Measurements from ENCODE around the gene PIGV.

PIGV gene

DNA sequence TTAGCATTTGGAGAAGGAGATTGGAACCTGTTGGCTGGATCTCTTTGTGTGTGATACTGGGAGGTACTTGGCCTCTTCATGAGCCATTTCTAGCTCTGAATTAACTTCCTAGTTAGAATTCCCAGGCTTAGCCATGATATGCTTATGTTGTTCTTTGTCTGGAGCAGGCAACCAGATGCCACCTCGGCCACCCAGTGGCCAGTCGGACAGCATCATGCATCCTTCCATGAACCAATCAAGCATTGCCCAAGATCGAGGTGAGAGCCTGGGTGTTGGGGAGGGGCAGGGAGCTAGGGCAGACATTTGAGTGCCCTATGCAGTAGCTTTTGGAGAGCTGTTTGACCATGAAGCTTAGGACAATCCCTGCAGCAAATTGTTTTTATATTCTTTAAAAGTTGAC is 26.5 kb upstream of the PIGV start:
- Histone ChIP-seq H2AFZ (ENCODE audit: low read depth, low read length, severe bottlenecking) (no peak overlapping the region), H3K9me3 (ENCODE audit: insufficient read depth, low read length) (no peaks in the 10 kb centered on the region), H3K36me3 (ENCODE audit: low read length) (peaks cover 50% of the 10 kb centered on the region), H3K4me2 (ENCODE audit: low read depth, low read length, poor library complexity, severe bottlenecking) (no peak overlapping the region), H3K27ac (ENCODE audit: low read depth, low read length) (no peak overlapping the region), H3K79me2 (ENCODE audit: insufficient read depth, low read length) (peaks cover 31% of the 10 kb centered on the region), H3K9ac (ENCODE audit: low read length) (no peak overlapping the region), H3K9me2 (replicated peaks; ENCODE audit: insufficient read depth, low read length) (no peaks in the 10 kb centered on the region), H3K27me3 (ENCODE audit: low read length) (no peaks in the 10 kb centered on the region), H3F3A (ENCODE audit: insufficient read depth) (no peaks in the 10 kb centered on the region), H4K20me1 (ENCODE audit: low read depth, low read length) (no peaks in the 10 kb centered on the region), H3K4me3 (ENCODE audit: insufficient read depth, low read length, poor library complexity, severe bottlenecking) (no peak overlapping the region)
- no peak for TF ChIP-seq CTCF (IDR thresholded peaks at IDR 0.05; ENCODE audit: insufficient read depth, low read length, poor library complexity, severe bottlenecking)
- no peak for TF ChIP-seq EZH2phosphoT487 (conservative IDR thresholded peaks at IDR 0.05; ENCODE audit: low read length)

GRCh38 chr1:26767714-26768113 is 20.0 kb upstream of the PIGV start:
- Histone ChIP-seq H2AFZ (ENCODE audit: low read depth, low read length, severe bottlenecking) (no peak overlapping the region), H3F3A (ENCODE audit: insufficient read depth) (peaks cover 5% of the 10 kb centered on the region; the same call in 1 of the 2 replicates), H3K36me3 (ENCODE audit: low read length) (peaks cover 56% of the 10 kb centered on the region), H3K4me3 (ENCODE audit: insufficient read depth, low read length, poor library complexity, severe bottlenecking) (no peak overlapping the region), H3K27ac (ENCODE audit: low read depth, low read length) (no peak overlapping the region), H3K79me2 (ENCODE audit: insufficient read depth, low read length) (peaks cover 5% of the 10 kb centered on the region; the same call in 1 of the 2 replicates), H3K4me2 (ENCODE audit: low read depth, low read length, poor library complexity, severe bottlenecking) (no peak overlapping the region), H3K9me2 (replicated peaks; ENCODE audit: insufficient read depth, low read length) (no peaks in the 10 kb centered on the region), H3K27me3 (ENCODE audit: low read length) (no peaks in the 10 kb centered on the region), H3K9me3 (ENCODE audit: insufficient read depth, low read length) (no peaks in the 10 kb centered on the region), H3K9ac (ENCODE audit: low read length) (no peak overlapping the region), H4K20me1 (ENCODE audit: low read depth, low read length) (no peaks in the 10 kb centered on the region)
- TF ChIP-seq CTCF (IDR thresholded peaks at IDR 0.05; ENCODE audit: insufficient read depth, low read length, poor library complexity, severe bottlenecking): no peak
- TF ChIP-seq EZH2phosphoT487 (conservative IDR thresholded peaks at IDR 0.05; ENCODE audit: low read length): no peak

DNA sequence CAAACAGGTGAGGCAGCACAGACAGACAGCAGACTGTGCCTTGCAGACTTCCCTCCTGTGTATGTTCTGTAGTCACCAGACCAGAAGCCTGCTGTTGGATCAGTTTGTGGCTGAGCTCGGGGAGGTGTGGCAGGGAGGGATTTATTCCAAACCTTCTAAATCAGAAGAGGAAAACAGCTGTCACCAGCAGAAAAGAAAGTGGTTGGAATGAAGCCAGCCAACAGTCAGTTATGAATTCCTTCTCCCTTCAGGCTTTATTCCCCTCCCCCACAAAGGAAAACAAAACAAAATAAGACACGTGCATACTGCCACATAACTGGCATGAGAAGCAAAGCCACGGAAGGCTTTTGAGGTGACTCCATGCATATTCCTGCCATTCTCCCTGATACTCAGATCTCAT is 19.0 kb upstream of the PIGV start:
- Histone ChIP-seq H3K9ac (ENCODE audit: low read length) (no peak overlapping the region), H3K9me3 (ENCODE audit: insufficient read depth, low read length) (no peaks in the 10 kb centered on the region), H3K4me3 (ENCODE audit: insufficient read depth, low read length, poor library complexity, severe bottlenecking) (no peak overlapping the region), H4K20me1 (ENCODE audit: low read depth, low read length) (no peaks in the 10 kb centered on the region), H3K4me2 (ENCODE audit: low read depth, low read length, poor library complexity, severe bottlenecking) (no peak overlapping the region), H3K27ac (ENCODE audit: low read depth, low read length) (no peak overlapping the region), H3K36me3 (ENCODE audit: low read length) (peaks cover 50% of the 10 kb centered on the region), H2AFZ (ENCODE audit: low read depth, low read length, severe bottlenecking) (no peak overlapping the region), H3K9me2 (replicated peaks; ENCODE audit: insufficient read depth, low read length) (no peaks in the 10 kb centered on the region), H3K79me2 (ENCODE audit: insufficient read depth, low read length) (no peaks in the 10 kb centered on the region), H3F3A (ENCODE audit: insufficient read depth) (peaks cover 5% of the 10 kb centered on the region; the same call in 1 of the 2 replicates), H3K27me3 (ENCODE audit: low read length) (no peaks in the 10 kb centered on the region)
- no peak for TF ChIP-seq CTCF (IDR thresholded peaks at IDR 0.05; ENCODE audit: insufficient read depth, low read length, poor library complexity, severe bottlenecking)
- no peak for TF ChIP-seq EZH2phosphoT487 (conservative IDR thresholded peaks at IDR 0.05; ENCODE audit: low read length)
